Hepatocyte (in vitro differentiated cells): ENCODE results near the gene MUL1.

Experiments used
- EZH2 ChIP-seq: fragments of 200-600 bp; sonication (generic); IDR thresholded peaks from 2 replicates; pipeline ENCODE4 v1.6.1; 2016; ENCODE audit warnings: antibody characterized with exemption, mild to moderate bottlenecking, borderline replicate concordance
- EZH2phosphoT487 ChIP-seq: fragments of 200-600 bp; sonication (generic); IDR thresholded peaks from one replicate; pipeline ENCODE4 v1.6.1; 2018; ENCODE audit warnings: antibody characterized with exemption, mild to moderate bottlenecking, low read depth, moderate library complexity; ENCODE audit not compliant: unreplicated experiment, severe bottlenecking
- TF ChIP-seq, protein P1 (sequence below): fragments of 200-600 bp; sonication (generic); IDR thresholded peaks from 2 replicates; pipeline ENCODE4 v1.5.1; 2016; ENCODE audit warnings: antibody characterized with exemption, mild to moderate bottlenecking; ENCODE audit not compliant: poor library complexity

DNA sequence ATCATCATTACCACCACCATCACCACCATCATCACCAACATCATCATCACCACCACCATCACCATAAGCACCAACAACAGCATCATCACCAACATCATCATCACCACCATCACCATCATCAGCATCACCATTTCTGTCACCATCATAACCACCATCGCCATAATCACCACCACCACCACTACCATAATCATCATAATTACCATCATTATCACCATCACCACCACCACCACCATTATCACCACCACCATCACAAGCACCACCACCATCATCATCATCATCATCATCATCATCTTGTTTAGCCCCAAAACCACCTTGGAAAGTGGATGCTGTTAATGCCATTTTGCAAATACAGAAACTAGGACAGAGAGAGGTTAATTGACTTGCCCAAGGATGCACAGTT is 44.4 kb downstream of the MUL1 start:
- TF ChIP-seq, protein P1, sequence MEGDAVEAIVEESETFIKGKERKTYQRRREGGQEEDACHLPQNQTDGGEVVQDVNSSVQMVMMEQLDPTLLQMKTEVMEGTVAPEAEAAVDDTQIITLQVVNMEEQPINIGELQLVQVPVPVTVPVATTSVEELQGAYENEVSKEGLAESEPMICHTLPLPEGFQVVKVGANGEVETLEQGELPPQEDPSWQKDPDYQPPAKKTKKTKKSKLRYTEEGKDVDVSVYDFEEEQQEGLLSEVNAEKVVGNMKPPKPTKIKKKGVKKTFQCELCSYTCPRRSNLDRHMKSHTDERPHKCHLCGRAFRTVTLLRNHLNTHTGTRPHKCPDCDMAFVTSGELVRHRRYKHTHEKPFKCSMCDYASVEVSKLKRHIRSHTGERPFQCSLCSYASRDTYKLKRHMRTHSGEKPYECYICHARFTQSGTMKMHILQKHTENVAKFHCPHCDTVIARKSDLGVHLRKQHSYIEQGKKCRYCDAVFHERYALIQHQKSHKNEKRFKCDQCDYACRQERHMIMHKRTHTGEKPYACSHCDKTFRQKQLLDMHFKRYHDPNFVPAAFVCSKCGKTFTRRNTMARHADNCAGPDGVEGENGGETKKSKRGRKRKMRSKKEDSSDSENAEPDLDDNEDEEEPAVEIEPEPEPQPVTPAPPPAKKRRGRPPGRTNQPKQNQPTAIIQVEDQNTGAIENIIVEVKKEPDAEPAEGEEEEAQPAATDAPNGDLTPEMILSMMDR, result no peak
- TF ChIP-seq EZH2 (no peak), EZH2phosphoT487 (no peak)
